Measurements from ENCODE around the gene PPM1D. TPM values are rescaled to one million over a fixed set of nuclear protein-coding genes. Genes with fewer than 3 reads are reported as not detected.

Gene PPM1D
- total and polyA plus RNA-seq, 2 of the 13 experiments (the other 11 are each of a cell fraction or from before 2014, with no cell fraction given) = 8.0 to 26.2 TPM

DNA sequence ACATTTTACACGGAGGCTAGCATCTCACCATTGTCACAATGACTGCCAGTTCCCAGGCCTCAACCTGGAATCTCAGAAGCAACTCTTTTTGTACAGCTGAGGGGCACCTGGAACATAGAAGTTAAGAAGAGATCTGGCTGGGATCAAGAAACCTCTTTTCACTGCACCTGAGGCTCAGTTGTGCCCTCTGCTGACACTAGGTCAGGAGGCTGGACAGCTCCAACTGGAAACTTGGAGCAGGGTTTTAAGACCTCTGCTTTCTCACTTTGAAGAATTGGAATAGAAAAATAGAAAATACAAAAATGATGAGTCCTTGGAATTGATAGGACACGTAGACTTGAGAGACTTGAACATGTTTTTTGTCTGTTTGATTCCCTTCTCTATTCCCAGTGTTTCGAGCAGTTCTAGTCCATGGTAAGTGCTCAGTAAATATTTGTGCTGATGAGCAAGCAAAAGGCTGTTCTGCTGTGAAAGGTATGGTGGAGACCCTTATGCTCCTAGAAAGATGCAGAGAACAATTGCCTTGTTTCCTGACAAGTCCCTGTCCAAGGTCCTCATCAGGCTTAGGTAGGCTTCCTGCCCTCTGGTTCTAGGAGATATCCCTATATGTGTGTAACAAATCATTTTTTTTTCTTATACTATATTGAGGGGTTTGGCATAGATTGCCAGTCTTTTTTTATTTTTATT is 13.6 kb upstream of the PPM1D start (continued):
- TF ChIP-seq SALL1 (CRISPR knock-in tag; IDR thresholded peaks at IDR 0.05) (no peak), SIX4 (CRISPR knock-in tag; IDR thresholded peaks at IDR 0.05) (no peak; the same call in 1 of the 2 replicates), NR2F6 (IDR thresholded peaks at IDR 0.05) (no peak), NR2F6 (CRISPR knock-in tag; IDR thresholded peaks at IDR 0.05) (no peak), SMAD9 (CRISPR knock-in tag; IDR thresholded peaks at IDR 0.05) (no peak), SSRP1 (CRISPR knock-in tag; IDR thresholded peaks at IDR 0.05) (no peak), HOXA7 (CRISPR knock-in tag; IDR thresholded peaks at IDR 0.05) (no peak), ZNF672 (CRISPR knock-in tag; IDR thresholded peaks at IDR 0.05) (no peak), NFE2L1 (CRISPR knock-in tag; IDR thresholded peaks at IDR 0.05; ENCODE audit: borderline replicate concordance) (no peak), ZNF780A (CRISPR knock-in tag; IDR thresholded peaks at IDR 0.05) (no peak), ZIK1 (CRISPR knock-in tag; IDR thresholded peaks at IDR 0.05; ENCODE audit: borderline replicate concordance, low read depth) (no peak), DPF2 (CRISPR knock-in tag; IDR thresholded peaks at IDR 0.05; ENCODE audit: borderline replicate concordance, low read depth) (no peak), TP53 (CRISPR knock-in tag; conservative IDR thresholded peaks at IDR 0.05) (no peak), ZNF839 (CRISPR knock-in tag; IDR thresholded peaks at IDR 0.05; ENCODE audit: borderline replicate concordance) (no peak), ZNF670 (CRISPR knock-in tag; IDR thresholded peaks at IDR 0.05; ENCODE audit: borderline replicate concordance) (no peak), SMARCC2 (IDR thresholded peaks at IDR 0.05) (no peak), CHD4 (IDR thresholded peaks at IDR 0.05; ENCODE audit: borderline replicate concordance, low read length) (no peak), ZNF709 (CRISPR knock-in tag; IDR thresholded peaks at IDR 0.05) (no peak)
- TF ChIP-seq, protein P1, sequence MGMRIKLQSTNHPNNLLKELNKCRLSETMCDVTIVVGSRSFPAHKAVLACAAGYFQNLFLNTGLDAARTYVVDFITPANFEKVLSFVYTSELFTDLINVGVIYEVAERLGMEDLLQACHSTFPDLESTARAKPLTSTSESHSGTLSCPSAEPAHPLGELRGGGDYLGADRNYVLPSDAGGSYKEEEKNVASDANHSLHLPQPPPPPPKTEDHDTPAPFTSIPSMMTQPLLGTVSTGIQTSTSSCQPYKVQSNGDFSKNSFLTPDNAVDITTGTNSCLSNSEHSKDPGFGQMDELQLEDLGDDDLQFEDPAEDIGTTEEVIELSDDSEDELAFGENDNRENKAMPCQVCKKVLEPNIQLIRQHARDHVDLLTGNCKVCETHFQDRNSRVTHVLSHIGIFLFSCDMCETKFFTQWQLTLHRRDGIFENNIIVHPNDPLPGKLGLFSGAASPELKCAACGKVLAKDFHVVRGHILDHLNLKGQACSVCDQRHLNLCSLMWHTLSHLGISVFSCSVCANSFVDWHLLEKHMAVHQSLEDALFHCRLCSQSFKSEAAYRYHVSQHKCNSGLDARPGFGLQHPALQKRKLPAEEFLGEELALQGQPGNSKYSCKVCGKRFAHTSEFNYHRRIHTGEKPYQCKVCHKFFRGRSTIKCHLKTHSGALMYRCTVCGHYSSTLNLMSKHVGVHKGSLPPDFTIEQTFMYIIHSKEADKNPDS (CRISPR knock-in tag; IDR thresholded peaks at IDR 0.05) = no peak
- TF ChIP-seq, protein P2, sequence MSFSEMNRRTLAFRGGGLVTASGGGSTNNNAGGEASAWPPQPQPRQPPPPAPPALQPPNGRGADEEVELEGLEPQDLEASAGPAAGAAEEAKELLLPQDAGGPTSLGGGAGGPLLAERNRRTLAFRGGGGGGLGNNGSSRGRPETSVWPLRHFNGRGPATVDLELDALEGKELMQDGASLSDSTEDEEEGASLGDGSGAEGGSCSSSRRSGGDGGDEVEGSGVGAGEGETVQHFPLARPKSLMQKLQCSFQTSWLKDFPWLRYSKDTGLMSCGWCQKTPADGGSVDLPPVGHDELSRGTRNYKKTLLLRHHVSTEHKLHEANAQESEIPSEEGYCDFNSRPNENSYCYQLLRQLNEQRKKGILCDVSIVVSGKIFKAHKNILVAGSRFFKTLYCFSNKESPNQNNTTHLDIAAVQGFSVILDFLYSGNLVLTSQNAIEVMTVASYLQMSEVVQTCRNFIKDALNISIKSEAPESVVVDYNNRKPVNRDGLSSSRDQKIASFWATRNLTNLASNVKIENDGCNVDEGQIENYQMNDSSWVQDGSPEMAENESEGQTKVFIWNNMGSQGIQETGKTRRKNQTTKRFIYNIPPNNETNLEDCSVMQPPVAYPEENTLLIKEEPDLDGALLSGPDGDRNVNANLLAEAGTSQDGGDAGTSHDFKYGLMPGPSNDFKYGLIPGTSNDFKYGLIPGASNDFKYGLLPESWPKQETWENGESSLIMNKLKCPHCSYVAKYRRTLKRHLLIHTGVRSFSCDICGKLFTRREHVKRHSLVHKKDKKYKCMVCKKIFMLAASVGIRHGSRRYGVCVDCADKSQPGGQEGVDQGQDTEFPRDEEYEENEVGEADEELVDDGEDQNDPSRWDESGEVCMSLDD (CRISPR knock-in tag; IDR thresholded peaks at IDR 0.05; ENCODE audit: borderline replicate concordance) = no peak
- TF ChIP-seq, protein P3, sequence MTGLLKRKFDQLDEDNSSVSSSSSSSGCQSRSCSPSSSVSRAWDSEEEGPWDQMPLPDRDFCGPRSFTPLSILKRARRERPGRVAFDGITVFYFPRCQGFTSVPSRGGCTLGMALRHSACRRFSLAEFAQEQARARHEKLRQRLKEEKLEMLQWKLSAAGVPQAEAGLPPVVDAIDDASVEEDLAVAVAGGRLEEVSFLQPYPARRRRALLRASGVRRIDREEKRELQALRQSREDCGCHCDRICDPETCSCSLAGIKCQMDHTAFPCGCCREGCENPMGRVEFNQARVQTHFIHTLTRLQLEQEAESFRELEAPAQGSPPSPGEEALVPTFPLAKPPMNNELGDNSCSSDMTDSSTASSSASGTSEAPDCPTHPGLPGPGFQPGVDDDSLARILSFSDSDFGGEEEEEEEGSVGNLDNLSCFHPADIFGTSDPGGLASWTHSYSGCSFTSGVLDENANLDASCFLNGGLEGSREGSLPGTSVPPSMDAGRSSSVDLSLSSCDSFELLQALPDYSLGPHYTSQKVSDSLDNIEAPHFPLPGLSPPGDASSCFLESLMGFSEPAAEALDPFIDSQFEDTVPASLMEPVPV (CRISPR knock-in tag; IDR thresholded peaks at IDR 0.05) = no peak
- TF ChIP-seq, protein P4, sequence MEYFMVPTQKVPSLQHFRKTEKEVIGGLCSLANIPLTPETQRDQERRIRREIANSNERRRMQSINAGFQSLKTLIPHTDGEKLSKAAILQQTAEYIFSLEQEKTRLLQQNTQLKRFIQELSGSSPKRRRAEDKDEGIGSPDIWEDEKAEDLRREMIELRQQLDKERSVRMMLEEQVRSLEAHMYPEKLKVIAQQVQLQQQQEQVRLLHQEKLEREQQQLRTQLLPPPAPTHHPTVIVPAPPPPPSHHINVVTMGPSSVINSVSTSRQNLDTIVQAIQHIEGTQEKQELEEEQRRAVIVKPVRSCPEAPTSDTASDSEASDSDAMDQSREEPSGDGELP (IDR thresholded peaks at IDR 0.05; ENCODE audit: borderline replicate concordance, low read depth) = no peak

Data from HepG2 (cell line).